ENCODE measurements around the gene GPR31.

GPR31 gene

GRCh38 chr6:167125855-167126349 lies 31.9 kb downstream of the GPR31 start:
- Histone ChIP-seq H3K4me1 (ENCODE audit: control insufficient read depth, insufficient read depth, low read length, poor library complexity, severe bottlenecking) (no peaks in the 10 kb centered on the region), H3K36me3 (ENCODE audit: control insufficient read depth, insufficient read depth, low read length) (no peaks in the 10 kb centered on the region), H3K27ac (ENCODE audit: low read depth, low read length, severe bottlenecking) (no peak overlapping the region), H3K9me3 (ENCODE audit: control insufficient read depth, low read length) (no peaks in the 10 kb centered on the region), H3K4me3 (ENCODE audit: extremely low read depth, insufficient read depth, low read length, poor library complexity, severe bottlenecking) (no peak overlapping the region)
- 100% methylated on average over 1 to 2 of the region's 3 CpGs for WGBS, 2 experiments (ENCODE audit: insufficient coverage in 2 of 2)

GRCh38 chr6:167125410-167125809 lies 32.4 kb downstream of the GPR31 start:
- H3K36me3 ChIP-seq (ENCODE audit: control insufficient read depth, insufficient read depth, low read length) = no peaks in the 10 kb centered on the region
- H3K4me3 ChIP-seq (ENCODE audit: extremely low read depth, insufficient read depth, low read length, poor library complexity, severe bottlenecking) = no peak overlapping the region
- H3K4me1 ChIP-seq (ENCODE audit: control insufficient read depth, insufficient read depth, low read length, poor library complexity, severe bottlenecking) = no peaks in the 10 kb centered on the region
- no peaks in the 10 kb centered on the region for H3K9me3 ChIP-seq (ENCODE audit: control insufficient read depth, low read length)
- no peak overlapping the region for H3K27ac ChIP-seq (ENCODE audit: low read depth, low read length, severe bottlenecking)
- 90 to 100% methylated on average over 2 to 3 of the region's 4 CpGs for WGBS, 2 experiments (ENCODE audit: insufficient coverage in 2 of 2)

- H3K9me3 ChIP-seq (ENCODE audit: control insufficient read depth, low read length) = peaks cover 4% of the 10 kb centered on the region
- WGBS, 2 experiments (ENCODE audit: insufficient coverage in 2 of 2) = 80 to 95% methylated on average over 1 to 4 of the region's 5 CpGs
- H3K4me3 ChIP-seq (ENCODE audit: extremely low read depth, insufficient read depth, low read length, poor library complexity, severe bottlenecking) = no peak overlapping the region
- no peaks in the 10 kb centered on the region for H3K36me3 ChIP-seq (ENCODE audit: control insufficient read depth, insufficient read depth, low read length)
- no peak overlapping the region for H3K27ac ChIP-seq (ENCODE audit: low read depth, low read length, severe bottlenecking)
- H3K4me1 ChIP-seq (ENCODE audit: control insufficient read depth, insufficient read depth, low read length, poor library complexity, severe bottlenecking) = no peaks in the 10 kb centered on the region
These were observed 33.0 kb downstream of the GPR31 start for GRCh38 chr6:167124753-167125152.

- peaks cover 4% of the 10 kb centered on the region for H3K9me3 ChIP-seq (ENCODE audit: control insufficient read depth, low read length)
- H3K4me1 ChIP-seq (ENCODE audit: control insufficient read depth, insufficient read depth, low read length, poor library complexity, severe bottlenecking) = no peaks in the 10 kb centered on the region
- H3K4me3 ChIP-seq (ENCODE audit: extremely low read depth, insufficient read depth, low read length, poor library complexity, severe bottlenecking) = no peak within 1 kb of the TSS
- WGBS, 2 experiments (ENCODE audit: insufficient coverage in 2 of 2) = 92 to 94% methylated on average over 5 to 8 of the region's 8 CpGs
- no peaks in the 10 kb centered on the region for H3K36me3 ChIP-seq (ENCODE audit: control insufficient read depth, insufficient read depth, low read length)
- no peak within 1 kb of the TSS for H3K27ac ChIP-seq (ENCODE audit: low read depth, low read length, severe bottlenecking)
These were observed 34.7 kb downstream of the GPR31 start, which contains the start of gene CCR6 for GRCh38 chr6:167122827-167123657. Gene CCR6 (plus strand): TSS chr6:167123096. CDS start chr6:167136135, 13,039 bp downstream.

- Histone ChIP-seq H3K4me1 (ENCODE audit: control insufficient read depth, insufficient read depth, low read length, poor library complexity, severe bottlenecking) (no peaks in the 10 kb centered on the region), H3K4me3 (ENCODE audit: extremely low read depth, insufficient read depth, low read length, poor library complexity, severe bottlenecking) (no peak overlapping the region), H3K36me3 (ENCODE audit: control insufficient read depth, insufficient read depth, low read length) (no peaks in the 10 kb centered on the region), H3K27ac (ENCODE audit: low read depth, low read length, severe bottlenecking) (no peak overlapping the region), H3K9me3 (ENCODE audit: control insufficient read depth, low read length) (peaks cover 4% of the 10 kb centered on the region)
- WGBS, 2 experiments (ENCODE audit: insufficient coverage in 2 of 2) = 88 to 96% methylated on average over 18 to 23 of the region's 23 CpGs
These were observed 35.5 kb downstream of the GPR31 start for GRCh38 chr6:167122041-167122826.

- no peak overlapping the region for H3K27ac ChIP-seq (ENCODE audit: low read depth, low read length, severe bottlenecking)
- 85 to 92% methylated on average over 7 of the region's 8 CpGs for WGBS, 2 experiments (ENCODE audit: insufficient coverage in 2 of 2)
- H3K4me1 ChIP-seq (ENCODE audit: control insufficient read depth, insufficient read depth, low read length, poor library complexity, severe bottlenecking) = no peaks in the 10 kb centered on the region
- no peak overlapping the region for H3K4me3 ChIP-seq (ENCODE audit: extremely low read depth, insufficient read depth, low read length, poor library complexity, severe bottlenecking)
- peaks cover 4% of the 10 kb centered on the region for H3K9me3 ChIP-seq (ENCODE audit: control insufficient read depth, low read length)
- H3K36me3 ChIP-seq (ENCODE audit: control insufficient read depth, insufficient read depth, low read length) = no peaks in the 10 kb centered on the region
These were observed 36.4 kb downstream of the GPR31 start for GRCh38 chr6:167121335-167121841.

GRCh38 chr6:167120583-167120903 lies 37.2 kb downstream of the GPR31 start:
- Histone ChIP-seq H3K4me3 (ENCODE audit: extremely low read depth, insufficient read depth, low read length, poor library complexity, severe bottlenecking) (no peak overlapping the region), H3K27ac (ENCODE audit: low read depth, low read length, severe bottlenecking) (no peak overlapping the region), H3K36me3 (ENCODE audit: control insufficient read depth, insufficient read depth, low read length) (no peaks in the 10 kb centered on the region), H3K9me3 (ENCODE audit: control insufficient read depth, low read length) (peaks cover 4% of the 10 kb centered on the region), H3K4me1 (ENCODE audit: control insufficient read depth, insufficient read depth, low read length, poor library complexity, severe bottlenecking) (no peaks in the 10 kb centered on the region)
- 100% methylated on average over 1 of the region's 1 CpG; no CpG with 5 or more reads in 1 of the 2 experiments for WGBS, 2 experiments (ENCODE audit: insufficient coverage in 2 of 2)

- no peaks in the 10 kb centered on the region for H3K36me3 ChIP-seq (ENCODE audit: control insufficient read depth, insufficient read depth, low read length)
- no peak overlapping the region for H3K4me3 ChIP-seq (ENCODE audit: extremely low read depth, insufficient read depth, low read length, poor library complexity, severe bottlenecking)
- peaks cover 4% of the 10 kb centered on the region for H3K9me3 ChIP-seq (ENCODE audit: control insufficient read depth, low read length)
- H3K27ac ChIP-seq (ENCODE audit: low read depth, low read length, severe bottlenecking) = no peak overlapping the region
- 92% methylated on average over 1 to 7 of the region's 8 CpGs for WGBS, 2 experiments (ENCODE audit: insufficient coverage in 2 of 2)
- H3K4me1 ChIP-seq (ENCODE audit: control insufficient read depth, insufficient read depth, low read length, poor library complexity, severe bottlenecking) = no peaks in the 10 kb centered on the region
These were observed 37.9 kb downstream of the GPR31 start for GRCh38 chr6:167119670-167120582.

- peaks cover 4% of the 10 kb centered on the region for H3K9me3 ChIP-seq (ENCODE audit: control insufficient read depth, low read length)
- H3K36me3 ChIP-seq (ENCODE audit: control insufficient read depth, insufficient read depth, low read length) = no peaks in the 10 kb centered on the region
- H3K4me3 ChIP-seq (ENCODE audit: extremely low read depth, insufficient read depth, low read length, poor library complexity, severe bottlenecking) = no peak overlapping the region
- H3K4me1 ChIP-seq (ENCODE audit: control insufficient read depth, insufficient read depth, low read length, poor library complexity, severe bottlenecking) = no peaks in the 10 kb centered on the region
- WGBS, 2 experiments (ENCODE audit: insufficient coverage in 2 of 2) = 89 to 92% methylated on average over 10 to 12 of the region's 12 CpGs
- no peak overlapping the region for H3K27ac ChIP-seq (ENCODE audit: low read depth, low read length, severe bottlenecking)
These were observed 38.9 kb downstream of the GPR31 start for GRCh38 chr6:167118839-167119238.

- Histone ChIP-seq H3K4me1 (ENCODE audit: control insufficient read depth, insufficient read depth, low read length, poor library complexity, severe bottlenecking) (no peaks in the 10 kb centered on the region), H3K4me3 (ENCODE audit: extremely low read depth, insufficient read depth, low read length, poor library complexity, severe bottlenecking) (no peak overlapping the region), H3K27ac (ENCODE audit: low read depth, low read length, severe bottlenecking) (no peak overlapping the region), H3K9me3 (ENCODE audit: control insufficient read depth, low read length) (peaks cover 4% of the 10 kb centered on the region), H3K36me3 (ENCODE audit: control insufficient read depth, insufficient read depth, low read length) (no peaks in the 10 kb centered on the region)
- 92 to 93% methylated on average over 6 of the region's 7 CpGs for WGBS, 2 experiments (ENCODE audit: insufficient coverage in 2 of 2)
These were observed 39.8 kb downstream of the GPR31 start for GRCh38 chr6:167118006-167118405.

Data from mesodermal cell (in vitro differentiated cells).